Measurements from ENCODE around the gene SPOCK3.

- TF ChIP-seq CTCF (IDR thresholded peaks at IDR 0.05) (peak in 3 of 4 donors; percentile 20 to 33 (median 31)), POLR2A (IDR thresholded peaks at IDR 0.05) (no peak)
Observed at GRCh38 chr4:167020410-167020809, 213.9 kb downstream of the SPOCK3 start.

All from right lobe of liver (tissue), 4 donors.